Measurements from ENCODE around the gene GRB14.

DNA sequence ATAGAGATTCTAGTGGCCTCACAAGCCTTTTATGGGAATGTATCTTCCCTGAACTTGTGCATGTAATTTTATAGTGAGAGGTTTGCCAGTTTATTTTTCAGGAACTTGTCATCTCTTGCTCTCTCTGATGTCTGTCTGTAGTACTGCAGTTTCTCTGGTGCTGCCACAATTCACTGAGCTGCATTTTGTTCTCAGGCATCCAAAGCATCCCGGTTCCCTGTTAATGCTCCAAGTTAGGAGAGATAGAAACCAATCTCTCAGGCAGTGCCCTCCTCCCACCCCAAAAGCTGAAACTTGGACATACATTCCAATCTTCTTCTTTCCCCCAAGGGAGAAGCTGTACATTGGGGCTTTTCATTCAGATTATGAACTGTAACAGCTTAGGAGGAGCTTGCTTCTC is 30.1 kb upstream of the GRB14 start:
- TF ChIP-seq CTCF (IDR thresholded peaks at IDR 0.05; ENCODE audit: insufficient read depth, low read length) (no peak), POLR2AphosphoS5 (IDR thresholded peaks at IDR 0.05; ENCODE audit: low read depth) (no peak)

Measured in HL-60 (cell line).